HL-60 (cell line): ENCODE measurements around the gene TDRD10.

Source experiments
- DNase-seq, 2 experiments: peaks; one replicate each; pipeline ENCODE4 v3.0.0-alpha.2; 2010 to 2020; ENCODE audit warnings: low read depth in 1 of 2, low spot score in 1 of 2
- H3K27ac ChIP-seq: fragments of 250-450 bp; sonication (Bioruptor Pico); replicated peaks from 2 replicates; pipeline ENCODE4 v1.5.1; 2020; ENCODE audit warnings: mild to moderate bottlenecking, moderate library complexity
- H3K27me3 ChIP-seq: fragments of 250-450 bp; sonication (Bioruptor Pico); 2 replicates; pipeline ENCODE4 v1.5.1; 2021; ENCODE audit warnings: mild to moderate bottlenecking, moderate library complexity; ENCODE audit not compliant: insufficient read depth, poor library complexity, severe bottlenecking
- H3K4me3 ChIP-seq: replicated peaks from 2 replicates; pipeline ENCODE4 v1.5.1; 2011; ENCODE audit warnings: mild to moderate bottlenecking, control low read depth, low read length; ENCODE audit not compliant: insufficient read depth
- CTCF ChIP-seq: IDR thresholded peaks from one replicate; pipeline ENCODE4 v1.5.1; 2011; ENCODE audit warnings: low read length, control low read depth, inconsistent platforms; ENCODE audit not compliant: insufficient read depth
- GABPA ChIP-seq: IDR thresholded peaks from 2 replicates; pipeline ENCODE4 v1.6.1; 2012; ENCODE audit warnings: low read depth
- POLR2AphosphoS5 ChIP-seq: IDR thresholded peaks from 2 replicates; pipeline ENCODE4 v1.6.1; 2012; ENCODE audit warnings: low read depth
- REST ChIP-seq: IDR thresholded peaks from 2 replicates; pipeline ENCODE4 v1.6.1; 2012; ENCODE audit warnings: low read depth; ENCODE audit not compliant: insufficient replicate concordance
- SPI1 ChIP-seq: IDR thresholded peaks from 2 replicates; pipeline ENCODE4 v1.6.1; 2012; ENCODE audit warnings: low read depth, mild to moderate bottlenecking, borderline replicate concordance

Gene TDRD10

DNA sequence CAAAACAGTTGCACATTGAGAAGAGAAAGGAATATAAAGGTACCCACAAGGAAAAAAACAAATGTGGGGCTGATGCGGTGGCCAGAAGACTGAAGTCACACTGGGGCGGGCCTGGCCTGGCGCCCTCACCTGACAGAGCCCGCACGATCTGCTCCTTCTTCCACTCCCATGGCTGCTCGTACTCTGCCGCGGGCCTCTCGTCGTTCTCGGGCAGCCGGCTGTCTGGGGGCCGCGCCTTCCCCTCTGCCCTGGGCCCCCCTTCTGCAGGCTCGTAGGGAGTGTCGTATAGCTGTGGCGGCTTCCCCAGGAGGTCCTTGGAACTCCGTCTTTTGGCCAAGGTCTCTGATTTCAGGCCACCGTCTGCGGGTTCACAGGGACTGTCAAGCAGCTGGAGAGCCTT lies 13.1 kb upstream of the TDRD10 start:
- no peak overlapping the region for H3K27ac ChIP-seq
- DNase-seq, result no peak
- no peak overlapping the region for H3K4me3 ChIP-seq
- TF ChIP-seq CTCF (no peak), GABPA (no peak), SPI1 (no peak), REST (no peak), POLR2AphosphoS5 (no peak)
- H3K27me3 ChIP-seq, result no peaks in the 10 kb centered on the region

DNA sequence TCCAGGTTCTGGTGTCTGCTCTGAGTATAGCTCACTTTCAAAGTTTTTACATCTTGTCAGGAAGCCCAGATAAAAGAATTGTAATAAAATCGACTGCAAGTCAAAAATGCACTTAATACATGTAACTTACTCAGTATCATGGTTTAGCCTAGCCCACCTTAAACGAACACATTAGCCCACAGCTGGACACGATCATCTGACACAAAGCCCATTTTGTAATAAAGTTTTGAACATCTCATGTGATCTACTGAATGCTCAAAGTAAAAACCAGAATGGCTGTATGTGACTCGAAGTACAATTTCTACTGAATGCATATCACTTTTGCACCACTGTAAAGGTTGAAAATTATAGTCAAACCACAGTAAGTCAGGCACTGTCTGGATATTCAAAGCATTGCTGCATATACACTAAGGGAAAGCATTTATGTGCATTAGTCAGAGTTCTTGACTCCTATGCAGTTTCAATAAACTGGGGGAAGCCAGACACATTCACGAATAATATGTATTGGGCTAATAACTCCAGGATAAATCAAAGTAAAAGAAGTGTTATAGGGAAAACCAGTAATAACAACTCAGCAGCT lies 12.2 kb upstream of the TDRD10 start:
- H3K4me3 ChIP-seq, result no peak overlapping the region
- no peak overlapping the region for H3K27ac ChIP-seq
- TF ChIP-seq POLR2AphosphoS5 (no peak), CTCF (no peak), SPI1 (no peak), GABPA (no peak), REST (no peak)
- H3K27me3 ChIP-seq, result no peaks in the 10 kb centered on the region
- DNase-seq, result no peak

GRCh38 chr1:154490317-154490716 lies 11.7 kb upstream of the TDRD10 start:
- peak in 1 of 2 experiments; percentile 52 for DNase-seq

More at GRCh38 chr1:154490317-154490716, 11.7 kb upstream of the TDRD10 start:
- Histone ChIP-seq H3K4me3 (no peak overlapping the region), H3K27ac (no peak overlapping the region), H3K27me3 (no peaks in the 10 kb centered on the region)
- TF ChIP-seq SPI1, result no peak
- no peak for TF ChIP-seq GABPA
- no peak for TF ChIP-seq POLR2AphosphoS5
- no peak for TF ChIP-seq REST
- TF ChIP-seq CTCF, result no peak
